WTC11 (cell line): ENCODE data around the gene ZDHHC18.

Experiments used
- CTCF ChIP-seq: fragments of 200-600 bp; IDR thresholded peaks from 2 replicates; pipeline ENCODE4 v1.8.0; 2022; ENCODE audit warnings: antibody characterized with exemption
- ESRRA ChIP-seq: sonication (generic); formaldehyde crosslinking; IDR thresholded peaks from 2 replicates; pipeline ENCODE4 v1.8.1; 2022; ENCODE audit warnings: mild to moderate bottlenecking, missing genetic modification reagents, borderline replicate concordance
- IRF1 ChIP-seq: sonication (generic); formaldehyde crosslinking; IDR thresholded peaks from 2 replicates; pipeline ENCODE4 v1.8.0; 2023; ENCODE audit warnings: missing genetic modification reagents
- MLX ChIP-seq: sonication (generic); formaldehyde crosslinking; IDR thresholded peaks from 2 replicates; pipeline ENCODE4 v1.8.1; 2023; ENCODE audit warnings: mild to moderate bottlenecking, missing genetic modification reagents, moderate library complexity
- PRRX2 ChIP-seq: fragments of 250-450 bp; sonication (Bioruptor Pico); IDR thresholded peaks from 2 replicates; pipeline ENCODE4 v1.8.0; 2021; ENCODE audit warnings: mild to moderate bottlenecking
- SP1 ChIP-seq: sonication (generic); formaldehyde crosslinking; conservative IDR thresholded peaks from 2 replicates; pipeline ENCODE4 v1.8.1; 2022; ENCODE audit warnings: missing genetic modification reagents
- TF ChIP-seq, protein P1 (sequence below): sonication (generic); formaldehyde crosslinking; IDR thresholded peaks from 2 replicates; pipeline ENCODE4 v1.8.0; 2022; ENCODE audit warnings: mild to moderate bottlenecking, missing genetic modification reagents
- TF ChIP-seq, protein P2 (sequence below): sonication (generic); formaldehyde crosslinking; IDR thresholded peaks from 2 replicates; pipeline ENCODE4 v1.8.0; 2022; ENCODE audit warnings: mild to moderate bottlenecking, missing genetic modification reagents

- TF ChIP-seq IRF1 (CRISPR knock-in tag): no peak
- TF ChIP-seq CTCF: no peak
- TF ChIP-seq, protein P1, sequence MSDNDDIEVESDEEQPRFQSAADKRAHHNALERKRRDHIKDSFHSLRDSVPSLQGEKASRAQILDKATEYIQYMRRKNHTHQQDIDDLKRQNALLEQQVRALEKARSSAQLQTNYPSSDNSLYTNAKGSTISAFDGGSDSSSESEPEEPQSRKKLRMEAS (CRISPR knock-in tag): no peak
- no peak for TF ChIP-seq PRRX2
- no peak for TF ChIP-seq SP1
- TF ChIP-seq, protein P2, sequence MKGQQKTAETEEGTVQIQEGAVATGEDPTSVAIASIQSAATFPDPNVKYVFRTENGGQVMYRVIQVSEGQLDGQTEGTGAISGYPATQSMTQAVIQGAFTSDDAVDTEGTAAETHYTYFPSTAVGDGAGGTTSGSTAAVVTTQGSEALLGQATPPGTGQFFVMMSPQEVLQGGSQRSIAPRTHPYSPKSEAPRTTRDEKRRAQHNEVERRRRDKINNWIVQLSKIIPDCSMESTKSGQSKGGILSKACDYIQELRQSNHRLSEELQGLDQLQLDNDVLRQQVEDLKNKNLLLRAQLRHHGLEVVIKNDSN (CRISPR knock-in tag): no peak
- no peak for TF ChIP-seq ESRRA (CRISPR knock-in tag)
- TF ChIP-seq MLX: no peak
Observed at GRCh38 chr1:26887125-26887524, 60.6 kb downstream of the ZDHHC18 start.
